NCI-H2171 treated with DMSO at 0.1 percent for 48 hours (cell line): ENCODE data around the gene AJAP1.

Experiments used
- DNase-seq: peaks from one replicate; lab custom pipeline; 2025; lab: John Stamatoyannopoulos, UW

AJAP1 gene

GRCh38 chr1:4630561-4630960 lies 23.8 kb upstream of the AJAP1 start:
- DNase-seq = no peak

GRCh38 chr1:4631321-4631720 lies 23.1 kb upstream of the AJAP1 start:
- no peak for DNase-seq

GRCh38 chr1:4633346-4633745 lies 21.1 kb upstream of the AJAP1 start:
- no peak for DNase-seq

- DNase-seq = no peak
Observed at GRCh38 chr1:4634156-4634792, 20.1 kb upstream of the AJAP1 start.

- DNase-seq = no peak
Observed at GRCh38 chr1:4634793-4635406, 19.5 kb upstream of the AJAP1 start.

- DNase-seq = no peak
Observed at GRCh38 chr1:4636186-4636585, 18.2 kb upstream of the AJAP1 start.

- DNase-seq = no peak
Observed at GRCh38 chr1:4636644-4637380, 17.6 kb upstream of the AJAP1 start.

GRCh38 chr1:4637616-4638344 lies 16.6 kb upstream of the AJAP1 start:
- DNase-seq = no peak

GRCh38 chr1:4638345-4638729 lies 16.1 kb upstream of the AJAP1 start:
- no peak for DNase-seq

- DNase-seq = no peak
Observed at GRCh38 chr1:4640931-4641330, 13.5 kb upstream of the AJAP1 start.

GRCh38 chr1:4647391-4647790 lies 7.0 kb upstream of the AJAP1 start:
- DNase-seq = no peak

GRCh38 chr1:4648657-4649056 lies 5.8 kb upstream of the AJAP1 start:
- DNase-seq = no peak

- DNase-seq = no peak
Observed at GRCh38 chr1:4650481-4650880, 3.9 kb upstream of the AJAP1 start.

GRCh38 chr1:4650981-4651380 lies 3.4 kb upstream of the AJAP1 start:
- no peak for DNase-seq

GRCh38 chr1:4652631-4653327 lies 1.6 kb upstream of the AJAP1 start:
- peak; percentile 41 for DNase-seq

GRCh38 chr1:4653328-4653660 lies 1.1 kb upstream of the AJAP1 start:
- DNase-seq = no peak

- peak; percentile 1 for DNase-seq
Observed at GRCh38 chr1:4654764-4655673, 610 bp downstream of the AJAP1 start.

GRCh38 chr1:4655674-4656532 lies 1.5 kb downstream of the AJAP1 start:
- peak; percentile 6 for DNase-seq

GRCh38 chr1:4656533-4657140 lies 2.2 kb downstream of the AJAP1 start:
- peak; percentile 51 for DNase-seq
